Esophagus (tissue), 2 donors: ENCODE measurements around the gene COL1A1. TPM values are rescaled to one million over a fixed set of nuclear protein-coding genes. Genes with fewer than 3 reads are reported as not detected.

Experiments
- H3K27ac ChIP-seq, 2 donors: one replicate each; pipeline ENCODE4 v1.5.1; 2013; ENCODE audit warnings: low read depth in 2 of 2, mild to moderate bottlenecking in 2 of 2, inconsistent platforms in 1 of 2, low read length in 1 of 2, moderate library complexity in 1 of 2
- H3K27me3 ChIP-seq, 2 donors: one replicate each; pipeline ENCODE4 v1.6.1; 2013; ENCODE audit warnings: low read length in 2 of 2, control low read depth in 1 of 2, mild to moderate bottlenecking in 1 of 2; ENCODE audit not compliant: insufficient read depth in 2 of 2, control insufficient read depth in 1 of 2
- H3K36me3 ChIP-seq, 2 donors: one replicate each; pipeline ENCODE4 v1.6.1; 2013; ENCODE audit warnings: low read length in 1 of 2; ENCODE audit not compliant: control insufficient read depth in 2 of 2, insufficient read depth in 2 of 2
- H3K4me1 ChIP-seq, 2 donors: one replicate each; pipeline ENCODE4 v1.6.1; 2013; ENCODE audit warnings: low read length in 1 of 2; ENCODE audit not compliant: control insufficient read depth in 2 of 2, insufficient read depth in 2 of 2
- H3K4me3 ChIP-seq, 2 donors: one replicate each; pipeline ENCODE4 v1.5.1; 2013; ENCODE audit warnings: low read length in 2 of 2, mild to moderate bottlenecking in 2 of 2, low read depth in 1 of 2, moderate library complexity in 1 of 2
- H3K9me3 ChIP-seq, 2 donors: one replicate each; pipeline ENCODE4 v1.6.1; 2013; ENCODE audit warnings: mild to moderate bottlenecking in 2 of 2, low read depth in 1 of 2, low read length in 1 of 2, moderate library complexity in 1 of 2; ENCODE audit not compliant: control insufficient read depth in 2 of 2, insufficient read depth in 1 of 2
- WGBS, 2 donors: extraction: QIAGEN DNeasy Blood & Tissue Kit; methylation state at CpG; one replicate each; pipeline ENCODE4 v1.1.7; 2013; 5-methylcytosine and 5-hydroxymethylcytosine counted together
- polyA plus RNA-seq, 2 donors: library from polyadenylated mRNA; stranded (reverse); fragments of 200-250 nt; gene quantifications; one replicate each; pipeline ENCODE4 v1.2.3, GENCODE V29; 2013
- donor health status: healthy with polysubstance abuse.
- donor health status: Bipolar disorder and iron deficiency.

COL1A1 gene
- polyA plus RNA-seq, 2 donors = 11.8 to 12.8 TPM

GRCh38 chr17:50151937-50152547 is 49.4 kb downstream of the COL1A1 start:
- WGBS, 2 donors = 1% methylated on average over 11 to 12 of the region's 12 CpGs
- H3K27me3 ChIP-seq = no peaks in the 10 kb centered on the region
- H3K4me1 ChIP-seq = peaks cover 11 to 20% of the 10 kb centered on the region in 2 donors
- H3K36me3 ChIP-seq = peaks cover 0 to under 1% of the 10 kb centered on the region in 2 donors
- H3K4me3 ChIP-seq = peak overlapping the region; percentile 26 to 81
- peak overlapping the region; percentile 82 to 91 for H3K27ac ChIP-seq
- H3K9me3 ChIP-seq = no peaks in the 10 kb centered on the region

DNA sequence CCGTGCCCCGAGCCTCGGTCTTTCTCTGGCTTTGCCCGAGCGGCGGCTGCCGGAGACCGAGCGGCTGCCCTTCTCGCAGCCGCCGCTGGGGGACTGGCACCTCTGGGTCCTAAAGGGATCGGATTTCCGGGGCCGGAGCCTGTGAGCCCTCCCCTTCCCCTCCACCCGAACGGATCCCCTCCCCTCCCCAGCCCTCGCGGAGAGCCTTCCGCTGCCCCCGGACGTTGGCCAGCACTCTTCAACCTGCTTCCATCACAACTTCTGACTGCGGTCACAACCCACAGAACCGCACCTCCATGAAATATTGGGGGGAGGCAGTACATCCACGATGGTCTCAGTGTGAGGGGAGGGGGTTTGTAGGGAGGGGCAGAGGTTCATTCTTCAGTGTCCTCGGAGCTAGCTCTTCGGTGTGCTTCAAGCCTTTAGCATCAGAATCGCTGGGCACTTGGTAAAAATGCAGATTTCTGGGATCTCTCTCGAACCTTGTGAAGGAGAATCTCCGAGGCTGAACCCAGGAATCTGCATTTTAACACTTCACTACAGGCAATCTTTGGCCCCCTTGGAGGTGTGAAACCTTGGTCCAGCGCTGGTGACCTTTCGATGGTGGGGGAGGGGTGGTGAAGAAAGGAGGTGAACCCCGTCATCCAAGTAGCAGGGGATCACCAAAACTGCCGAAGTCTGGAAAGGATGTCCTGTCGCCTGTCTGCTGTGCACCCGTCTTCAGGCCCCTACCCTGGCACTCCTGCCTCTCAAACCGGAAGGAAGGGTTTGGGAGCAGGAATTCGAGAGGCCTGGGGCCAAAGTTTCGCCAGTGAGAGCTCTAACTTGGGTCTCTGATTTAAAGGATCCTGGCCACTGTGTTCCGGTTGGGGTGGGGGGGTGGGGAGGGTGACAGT is 50.1 kb downstream of the COL1A1 start:
- Histone ChIP-seq H3K36me3 (peaks cover 0 to 2% of the 10 kb centered on the region in 2 donors), H3K27me3 (no peaks in the 10 kb centered on the region), H3K4me1 (peaks cover 13 to 28% of the 10 kb centered on the region in 2 donors), H3K27ac (peak overlapping the region; percentile 82 to 91), H3K4me3 (peak overlapping the region; percentile 75 to 81), H3K9me3 (no peaks in the 10 kb centered on the region)
- WGBS, 2 donors = 0 to 1% methylated on average over 29 to 40 of the region's 40 CpGs

DNA sequence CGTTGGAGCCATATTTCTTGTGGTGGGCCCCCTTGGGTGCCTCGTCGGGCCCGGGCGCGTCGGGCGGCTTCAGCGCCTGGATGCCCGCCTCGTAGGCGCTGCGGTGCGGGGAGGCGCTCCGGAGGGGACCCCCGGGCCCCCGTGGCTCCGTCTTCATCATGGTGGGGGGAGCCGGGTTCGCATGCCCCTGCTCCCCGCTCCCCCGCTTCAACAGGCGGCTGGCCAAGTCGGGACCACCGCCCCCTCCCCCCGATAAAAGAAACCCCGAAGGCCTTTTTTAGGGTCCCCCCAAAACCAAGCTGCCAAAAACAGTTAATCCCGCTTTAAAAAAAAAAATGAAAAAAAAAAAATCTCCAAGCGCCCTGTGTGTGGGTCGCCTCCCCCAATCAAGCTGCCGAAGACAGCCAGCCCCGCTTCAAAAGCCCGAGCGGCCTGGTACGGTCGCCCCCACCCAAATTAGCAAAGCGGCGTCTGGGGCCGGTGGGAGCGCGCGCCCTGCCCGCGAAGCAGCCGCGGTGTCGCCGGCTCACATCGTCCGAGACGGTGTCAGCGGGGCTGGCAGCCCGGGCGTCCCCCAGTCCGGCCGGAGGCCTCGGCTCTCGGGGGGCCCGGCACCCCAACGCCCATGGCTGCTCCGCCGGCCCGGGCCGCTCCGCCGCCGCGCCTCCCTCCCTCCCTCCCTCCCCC is 50.9 kb downstream of the COL1A1 start, which contains the start of gene PPP1R9B:
Gene PPP1R9B (minus strand): TSS at position 324 of the 687 bp plus-strand sequence. CDS start 164 bp downstream, at position 160.
- peak within 1 kb of the TSS; percentile 75 to 81 for H3K4me3 ChIP-seq
- peaks cover 0 to 3% of the 10 kb centered on the region in 2 donors for H3K36me3 ChIP-seq
- 0 to 1% methylated on average over 67 to 69 of the region's 69 CpGs for WGBS, 2 donors
- H3K27me3 ChIP-seq = no peaks in the 10 kb centered on the region
- peaks cover 17 to 35% of the 10 kb centered on the region in 2 donors for H3K4me1 ChIP-seq
- peak within 1 kb of the TSS; percentile 82 to 91 for H3K27ac ChIP-seq
- no peaks in the 10 kb centered on the region for H3K9me3 ChIP-seq

DNA sequence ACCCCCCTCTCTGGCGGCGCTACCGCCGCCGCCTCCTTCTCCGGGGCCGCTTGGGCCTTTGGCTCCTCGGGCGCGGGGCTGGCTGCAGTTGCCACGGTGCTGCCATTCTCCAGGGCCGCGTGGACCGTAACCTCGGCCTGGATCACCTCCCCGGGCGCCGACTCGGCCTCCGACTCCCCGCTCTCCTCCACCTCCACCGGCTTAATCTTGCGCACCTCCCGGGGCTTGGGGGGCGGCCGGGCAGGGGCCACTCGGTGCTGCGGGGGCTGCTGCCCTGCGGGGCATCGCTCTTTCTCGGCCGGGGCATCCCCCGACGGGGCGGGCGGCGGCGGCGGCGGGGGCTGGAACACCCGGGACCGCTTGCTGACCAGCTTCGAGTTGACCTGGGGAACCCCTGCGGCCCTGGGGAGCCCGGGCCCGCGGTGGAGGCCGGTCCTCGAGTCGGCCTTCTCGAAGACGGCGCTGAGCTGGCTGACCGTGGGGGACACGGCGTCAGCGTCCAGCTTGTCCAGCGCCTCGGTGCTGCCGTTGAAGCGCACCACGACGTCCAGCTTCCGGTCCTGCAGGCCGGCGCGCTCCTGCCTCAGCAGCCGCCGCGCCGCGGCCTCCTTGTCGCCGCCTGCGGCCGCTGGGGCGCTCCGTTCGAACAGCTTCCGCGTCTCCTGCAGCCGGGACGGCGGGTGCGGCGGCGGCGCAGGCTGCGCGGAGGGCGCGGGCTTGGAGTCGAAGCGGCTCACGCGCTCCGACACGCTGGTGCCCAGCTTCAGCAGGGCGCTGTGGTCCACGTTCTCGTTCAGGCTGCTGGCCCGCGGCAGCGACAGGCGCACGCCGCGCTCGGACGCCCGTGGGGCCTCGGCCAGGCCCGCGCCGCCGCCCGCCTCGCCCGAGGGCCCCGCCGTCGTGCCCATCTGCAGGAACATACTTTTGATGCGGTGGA is 51.7 kb downstream of the COL1A1 start:
- H3K36me3 ChIP-seq = peaks cover under 1 to 6% of the 10 kb centered on the region in 2 donors
- H3K9me3 ChIP-seq = no peaks in the 10 kb centered on the region
- peak overlapping the region; percentile 75 to 81 for H3K4me3 ChIP-seq
- no peaks in the 10 kb centered on the region for H3K27me3 ChIP-seq
- peaks cover 22 to 43% of the 10 kb centered on the region in 2 donors for H3K4me1 ChIP-seq
- 1% methylated on average over 84 to 123 of the region's 123 CpGs for WGBS, 2 donors
- peak overlapping the region; percentile 82 to 91 for H3K27ac ChIP-seq

- Histone ChIP-seq H3K9me3 (no peaks in the 10 kb centered on the region), H3K27me3 (no peaks in the 10 kb centered on the region), H3K4me1 (peaks cover 22 to 48% of the 10 kb centered on the region in 2 donors), H3K4me3 (peak overlapping the region; percentile 75 to 81), H3K36me3 (peaks cover 3 to 13% of the 10 kb centered on the region in 2 donors), H3K27ac (peak overlapping the region; percentile 82 to 91)
- WGBS, 2 donors = 0 to 1% methylated on average over 21 to 30 of the region's 30 CpGs
These were observed 52.4 kb downstream of the COL1A1 start for GRCh38 chr17:50149091-50149416.

DNA sequence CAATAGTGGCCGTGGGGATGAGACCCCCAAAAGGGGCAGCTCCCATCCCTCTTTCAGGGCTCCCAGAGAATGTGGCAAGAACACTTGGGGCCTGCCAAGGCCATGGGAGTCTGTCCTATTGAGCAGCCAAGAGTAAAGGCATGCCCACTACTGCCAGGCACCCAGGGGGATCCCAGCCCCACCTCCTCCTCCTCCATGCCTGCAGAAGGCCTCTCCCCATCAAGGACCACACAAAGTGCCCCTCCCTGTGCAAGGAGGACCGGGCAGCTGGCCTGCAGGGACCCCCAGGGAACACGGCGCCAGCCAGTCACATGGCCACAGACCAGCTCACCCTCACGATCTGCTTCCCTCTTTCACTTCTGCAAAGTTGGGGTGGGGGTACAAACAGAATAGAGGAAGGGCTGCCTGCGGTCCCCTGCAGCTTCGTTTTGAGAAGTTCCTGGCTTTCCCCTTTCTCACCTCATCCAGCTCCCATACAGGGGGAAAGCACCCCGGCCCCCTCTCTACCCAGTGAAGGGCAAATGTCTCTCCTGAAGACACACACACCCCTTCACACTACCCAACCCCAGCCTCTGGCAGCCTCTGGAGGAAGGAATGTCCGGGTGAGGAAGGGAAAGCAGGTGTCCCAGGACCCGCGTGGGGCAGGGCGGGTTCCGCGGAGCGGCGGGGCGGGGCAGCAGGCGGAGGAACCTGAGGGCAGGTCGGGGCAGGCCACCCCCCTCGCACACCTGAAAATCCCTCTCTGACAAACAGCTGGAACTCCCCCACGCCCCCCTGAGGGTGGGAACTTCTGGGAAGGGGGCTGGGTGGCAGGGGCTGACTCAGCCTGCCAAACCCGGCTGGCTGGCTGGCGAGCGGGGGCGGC is 53.0 kb downstream of the COL1A1 start:
- Histone ChIP-seq H3K4me1 (peaks cover 22 to 44% of the 10 kb centered on the region in 2 donors), H3K36me3 (peaks cover 7 to 17% of the 10 kb centered on the region in 2 donors), H3K9me3 (no peaks in the 10 kb centered on the region), H3K27ac (peak overlapping the region; percentile 82 to 91), H3K4me3 (peak overlapping the region; percentile 75 to 81), H3K27me3 (no peaks in the 10 kb centered on the region)
- 1 to 2% methylated on average over 18 to 25 of the region's 25 CpGs for WGBS, 2 donors

DNA sequence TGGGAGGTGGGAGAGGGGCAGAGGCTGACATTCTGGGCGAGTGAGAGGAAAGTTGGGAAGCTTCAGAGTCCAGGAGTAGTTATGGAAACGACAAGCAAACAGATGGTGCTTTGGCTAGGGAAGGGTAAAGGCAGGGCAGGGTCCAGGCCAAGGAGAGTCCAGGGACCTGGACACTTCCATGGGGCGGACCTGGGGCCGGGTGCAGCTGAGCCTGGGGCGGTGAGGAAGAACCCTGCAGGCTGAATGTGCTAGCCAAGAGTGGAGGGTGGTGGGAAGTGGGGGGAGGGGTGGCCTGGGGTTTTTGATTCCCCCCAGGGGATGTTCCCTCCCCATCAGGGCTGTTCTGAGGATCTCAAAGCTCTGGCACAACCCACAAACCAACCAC is 53.6 kb downstream of the COL1A1 start:
- 4 to 13% methylated on average over 5 of the region's 5 CpGs for WGBS, 2 donors
- Histone ChIP-seq H3K4me3 (peak overlapping the region; percentile 75 to 81), H3K27me3 (no peaks in the 10 kb centered on the region), H3K9me3 (no peaks in the 10 kb centered on the region), H3K36me3 (peaks cover 11 to 23% of the 10 kb centered on the region in 2 donors), H3K4me1 (peaks cover 22 to 47% of the 10 kb centered on the region in 2 donors), H3K27ac (peak overlapping the region; percentile 82 to 91)

- no peaks in the 10 kb centered on the region for H3K27me3 ChIP-seq
- peak overlapping the region; percentile 30 to 81 for H3K4me3 ChIP-seq
- 17 to 29% methylated on average over 15 of the region's 15 CpGs for WGBS, 2 donors
- H3K4me1 ChIP-seq = peaks cover 22 to 45% of the 10 kb centered on the region in 2 donors
- peaks cover 14 to 27% of the 10 kb centered on the region in 2 donors for H3K36me3 ChIP-seq
- H3K27ac ChIP-seq = peak overlapping the region; percentile 82 to 91
- no peaks in the 10 kb centered on the region for H3K9me3 ChIP-seq
These were observed 54.3 kb downstream of the COL1A1 start for GRCh38 chr17:50146927-50147665.
